ENCODE data around the gene MMS22L.

Gene MMS22L

GRCh38 chr6:97138581-97138980 lies 144.4 kb downstream of the MMS22L start:
- DNase-seq, result no peak

GRCh38 chr6:97136626-97137358 lies 146.2 kb downstream of the MMS22L start:
- no peak for DNase-seq

GRCh38 chr6:97133067-97133466 lies 149.9 kb downstream of the MMS22L start:
- DNase-seq, result peak; percentile 48 to 65

GRCh38 chr6:97129106-97129505 lies 153.9 kb downstream of the MMS22L start:
- DNase-seq, result no peak

- no peak for DNase-seq
These were observed 154.5 kb downstream of the MMS22L start for GRCh38 chr6:97128507-97128906.

- DNase-seq, result no peak
These were observed 159.4 kb downstream of the MMS22L start for GRCh38 chr6:97123652-97124051.

- DNase-seq, result no peak
These were observed 159.9 kb downstream of the MMS22L start for GRCh38 chr6:97123112-97123511.

GRCh38 chr6:97120511-97120910 lies 162.5 kb downstream of the MMS22L start:
- no peak for DNase-seq

GRCh38 chr6:97114645-97115044 lies 168.4 kb downstream of the MMS22L start:
- no peak for DNase-seq

- DNase-seq, result no peak
These were observed 169.8 kb downstream of the MMS22L start for GRCh38 chr6:97113170-97113569.

GRCh38 chr6:97111243-97111642 lies 171.8 kb downstream of the MMS22L start:
- DNase-seq, result no peak

- no peak for DNase-seq
These were observed 172.4 kb downstream of the MMS22L start for GRCh38 chr6:97110626-97111025.

- no peak for DNase-seq
These were observed 172.9 kb downstream of the MMS22L start for GRCh38 chr6:97110149-97110548.

GRCh38 chr6:97109444-97109843 lies 173.6 kb downstream of the MMS22L start:
- no peak for DNase-seq

- DNase-seq, result no peak
These were observed 180.7 kb downstream of the MMS22L start for GRCh38 chr6:97102145-97102790.

- DNase-seq, result no peak
These were observed 182.3 kb downstream of the MMS22L start for GRCh38 chr6:97100696-97101095.

- DNase-seq, result no peak
These were observed 185.7 kb downstream of the MMS22L start for GRCh38 chr6:97097068-97098047.

GRCh38 chr6:97095311-97095850 lies 187.6 kb downstream of the MMS22L start:
- DNase-seq, result no peak

GRCh38 chr6:97094376-97094775 lies 188.6 kb downstream of the MMS22L start:
- DNase-seq, result no peak

- DNase-seq, result no peak
These were observed 190.2 kb downstream of the MMS22L start for GRCh38 chr6:97092673-97093305.

All from SHP77 (cell line).